SK-N-SH (cell line): ENCODE data around the gene MAN1A2.

Experiments
- EP300 ChIP-seq, 2 experiments: IDR thresholded peaks; 2 replicates each; pipeline versions ENCODE4 v1.4.0 to v1.6.1; 2012; ENCODE audit warnings: borderline replicate concordance in 1 of 2, low read depth in 1 of 2, low read length in 1 of 2
- EZH2phosphoT487 ChIP-seq: fragments of 200-600 bp; sonication (generic); IDR thresholded peaks from 2 replicates; pipeline ENCODE4 v1.6.1; 2017; ENCODE audit warnings: low read depth, mixed run types, mild to moderate bottlenecking, antibody characterized with exemption, moderate library complexity, borderline replicate concordance
- MXI1 ChIP-seq: IDR thresholded peaks from 2 replicates; pipeline ENCODE4 v1.6.1; 2012; ENCODE audit warnings: mild to moderate bottlenecking, low read depth, low read length, improper control_type of control experiment
- NFIC ChIP-seq: IDR thresholded peaks from 2 replicates; pipeline ENCODE4 v1.4.0; 2012; ENCODE audit warnings: borderline replicate concordance
- RXRA ChIP-seq: IDR thresholded peaks from 2 replicates; pipeline ENCODE4 v1.4.0; 2012; ENCODE audit warnings: low read depth, mild to moderate bottlenecking, borderline replicate concordance
- TAF1 ChIP-seq: IDR thresholded peaks from 2 replicates; pipeline ENCODE4 v1.6.1; 2012; ENCODE audit warnings: low read depth, mild to moderate bottlenecking, low read length, moderate library complexity, borderline replicate concordance
- TF ChIP-seq, protein P1 (sequence below): fragments of 200-600 bp; sonication (generic); IDR thresholded peaks from 2 replicates; pipeline ENCODE4 v1.6.1; 2017; ENCODE audit warnings: antibody characterized with exemption, mild to moderate bottlenecking, moderate library complexity
- TF ChIP-seq, protein P2 (sequence below): fragments of 150-350 bp; IDR thresholded peaks from 2 replicates; pipeline ENCODE4 v1.6.1; 2017; ENCODE audit warnings: antibody characterized with exemption, low read length, low read depth, borderline replicate concordance
- TF ChIP-seq, protein P3 (sequence below): IDR thresholded peaks from 2 replicates; pipeline ENCODE4 v1.6.1; 2012; ENCODE audit warnings: mild to moderate bottlenecking, low read depth, low read length, moderate library complexity

DNA sequence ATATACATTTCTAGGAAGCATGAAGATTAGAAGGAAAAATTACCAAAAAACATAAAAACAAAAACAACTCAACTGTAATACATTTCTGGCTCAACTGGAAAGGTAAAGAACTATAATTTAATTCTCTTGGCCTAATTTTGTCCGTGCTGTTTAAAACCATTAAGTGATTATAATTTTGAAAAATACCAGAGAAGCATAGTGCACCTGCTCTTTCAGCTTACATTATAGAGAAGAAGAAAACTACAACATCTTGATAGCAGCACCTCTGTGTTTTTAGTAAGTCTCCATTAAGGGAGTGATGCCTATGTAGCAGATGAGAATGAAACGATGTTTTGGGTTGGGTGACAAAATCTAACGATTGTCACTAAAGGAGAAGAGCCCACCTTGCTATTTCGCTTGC lies 19.3 kb upstream of the MAN1A2 start:
- no peak for TF ChIP-seq NFIC
- TF ChIP-seq, protein P1, sequence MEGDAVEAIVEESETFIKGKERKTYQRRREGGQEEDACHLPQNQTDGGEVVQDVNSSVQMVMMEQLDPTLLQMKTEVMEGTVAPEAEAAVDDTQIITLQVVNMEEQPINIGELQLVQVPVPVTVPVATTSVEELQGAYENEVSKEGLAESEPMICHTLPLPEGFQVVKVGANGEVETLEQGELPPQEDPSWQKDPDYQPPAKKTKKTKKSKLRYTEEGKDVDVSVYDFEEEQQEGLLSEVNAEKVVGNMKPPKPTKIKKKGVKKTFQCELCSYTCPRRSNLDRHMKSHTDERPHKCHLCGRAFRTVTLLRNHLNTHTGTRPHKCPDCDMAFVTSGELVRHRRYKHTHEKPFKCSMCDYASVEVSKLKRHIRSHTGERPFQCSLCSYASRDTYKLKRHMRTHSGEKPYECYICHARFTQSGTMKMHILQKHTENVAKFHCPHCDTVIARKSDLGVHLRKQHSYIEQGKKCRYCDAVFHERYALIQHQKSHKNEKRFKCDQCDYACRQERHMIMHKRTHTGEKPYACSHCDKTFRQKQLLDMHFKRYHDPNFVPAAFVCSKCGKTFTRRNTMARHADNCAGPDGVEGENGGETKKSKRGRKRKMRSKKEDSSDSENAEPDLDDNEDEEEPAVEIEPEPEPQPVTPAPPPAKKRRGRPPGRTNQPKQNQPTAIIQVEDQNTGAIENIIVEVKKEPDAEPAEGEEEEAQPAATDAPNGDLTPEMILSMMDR = no peak
- TF ChIP-seq, protein P2, sequence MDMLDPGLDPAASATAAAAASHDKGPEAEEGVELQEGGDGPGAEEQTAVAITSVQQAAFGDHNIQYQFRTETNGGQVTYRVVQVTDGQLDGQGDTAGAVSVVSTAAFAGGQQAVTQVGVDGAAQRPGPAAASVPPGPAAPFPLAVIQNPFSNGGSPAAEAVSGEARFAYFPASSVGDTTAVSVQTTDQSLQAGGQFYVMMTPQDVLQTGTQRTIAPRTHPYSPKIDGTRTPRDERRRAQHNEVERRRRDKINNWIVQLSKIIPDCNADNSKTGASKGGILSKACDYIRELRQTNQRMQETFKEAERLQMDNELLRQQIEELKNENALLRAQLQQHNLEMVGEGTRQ = no peak
- TF ChIP-seq EP300 (IDR thresholded peaks at IDR 0.05; ENCODE audit: borderline replicate concordance in 1 of 2, low read depth in 1 of 2, low read length in 1 of 2) = no peak
- no peak for TF ChIP-seq EZH2phosphoT487
- no peak for TF ChIP-seq RXRA
- no peak for TF ChIP-seq TAF1
- no peak for TF ChIP-seq MXI1
- TF ChIP-seq, protein P3, sequence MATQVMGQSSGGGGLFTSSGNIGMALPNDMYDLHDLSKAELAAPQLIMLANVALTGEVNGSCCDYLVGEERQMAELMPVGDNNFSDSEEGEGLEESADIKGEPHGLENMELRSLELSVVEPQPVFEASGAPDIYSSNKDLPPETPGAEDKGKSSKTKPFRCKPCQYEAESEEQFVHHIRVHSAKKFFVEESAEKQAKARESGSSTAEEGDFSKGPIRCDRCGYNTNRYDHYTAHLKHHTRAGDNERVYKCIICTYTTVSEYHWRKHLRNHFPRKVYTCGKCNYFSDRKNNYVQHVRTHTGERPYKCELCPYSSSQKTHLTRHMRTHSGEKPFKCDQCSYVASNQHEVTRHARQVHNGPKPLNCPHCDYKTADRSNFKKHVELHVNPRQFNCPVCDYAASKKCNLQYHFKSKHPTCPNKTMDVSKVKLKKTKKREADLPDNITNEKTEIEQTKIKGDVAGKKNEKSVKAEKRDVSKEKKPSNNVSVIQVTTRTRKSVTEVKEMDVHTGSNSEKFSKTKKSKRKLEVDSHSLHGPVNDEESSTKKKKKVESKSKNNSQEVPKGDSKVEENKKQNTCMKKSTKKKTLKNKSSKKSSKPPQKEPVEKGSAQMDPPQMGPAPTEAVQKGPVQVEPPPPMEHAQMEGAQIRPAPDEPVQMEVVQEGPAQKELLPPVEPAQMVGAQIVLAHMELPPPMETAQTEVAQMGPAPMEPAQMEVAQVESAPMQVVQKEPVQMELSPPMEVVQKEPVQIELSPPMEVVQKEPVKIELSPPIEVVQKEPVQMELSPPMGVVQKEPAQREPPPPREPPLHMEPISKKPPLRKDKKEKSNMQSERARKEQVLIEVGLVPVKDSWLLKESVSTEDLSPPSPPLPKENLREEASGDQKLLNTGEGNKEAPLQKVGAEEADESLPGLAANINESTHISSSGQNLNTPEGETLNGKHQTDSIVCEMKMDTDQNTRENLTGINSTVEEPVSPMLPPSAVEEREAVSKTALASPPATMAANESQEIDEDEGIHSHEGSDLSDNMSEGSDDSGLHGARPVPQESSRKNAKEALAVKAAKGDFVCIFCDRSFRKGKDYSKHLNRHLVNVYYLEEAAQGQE = no peak
